MM.1S (cell line): Measurements from ENCODE around the gene PLEKHM3.

Experiments used
- DNase-seq: peaks from one replicate; pipeline ENCODE4 v3.0.0-alpha.2; 2015
- H2AFZ ChIP-seq: fragments of 300-600 bp; sonication (generic); 2 replicates; pipeline ENCODE4 v1.6.0; 2016; ENCODE audit warnings: antibody characterized with exemption, low read length
- H3F3A ChIP-seq: fragments of 300-600 bp; sonication (generic); 2 replicates; pipeline ENCODE4 v1.6.1; 2016; ENCODE audit warnings: mild to moderate bottlenecking, antibody characterized with exemption, low read length, moderate library complexity, mixed read lengths; ENCODE audit not compliant: insufficient read depth
- H3K27ac ChIP-seq: fragments of 300-600 bp; sonication (generic); 2 replicates; pipeline ENCODE4 v1.5.1; 2016; ENCODE audit warnings: mild to moderate bottlenecking, low read length
- H3K27me3 ChIP-seq: fragments of 300-600 bp; sonication (generic); replicated peaks from 2 replicates; pipeline ENCODE4 v1.6.0; 2016; ENCODE audit warnings: low read length; ENCODE audit not compliant: insufficient read depth
- H3K36me3 ChIP-seq: fragments of 300-600 bp; sonication (generic); replicated peaks from 2 replicates; pipeline ENCODE4 v1.6.1; 2016; ENCODE audit warnings: mild to moderate bottlenecking, low read length, mixed read lengths; ENCODE audit not compliant: insufficient read depth
- H3K4me1 ChIP-seq: fragments of 300-600 bp; sonication (generic); 2 replicates; pipeline ENCODE4 v1.6.1; 2016; ENCODE audit warnings: low read length, mixed read lengths
- H3K4me2 ChIP-seq: fragments of 300-600 bp; sonication (generic); 2 replicates; pipeline ENCODE4 v1.6.0; 2016; ENCODE audit warnings: low read depth, low read length
- H3K4me3 ChIP-seq: fragments of 300-600 bp; sonication (generic); 2 replicates; pipeline ENCODE4 v1.5.1; 2016; ENCODE audit warnings: low read length, mixed read lengths
- H3K79me2 ChIP-seq: fragments of 300-600 bp; sonication (generic); 2 replicates; pipeline ENCODE4 v1.6.1; 2016; ENCODE audit warnings: mixed run types, low read length, mixed read lengths
- H3K9ac ChIP-seq: fragments of 300-600 bp; sonication (generic); 2 replicates; pipeline ENCODE4 v1.6.1; 2016; ENCODE audit warnings: low read length, mixed read lengths
- H3K9me2 ChIP-seq: fragments of 300-600 bp; sonication (generic); replicated peaks from 2 replicates; pipeline ENCODE4 v1.6.1; 2016; ENCODE audit warnings: mild to moderate bottlenecking, low read length, mixed read lengths; ENCODE audit not compliant: insufficient read depth
- H3K9me3 ChIP-seq: fragments of 300-600 bp; sonication (generic); replicated peaks from 2 replicates; pipeline ENCODE4 v1.6.1; 2016; ENCODE audit warnings: mild to moderate bottlenecking, low read length, mixed read lengths; ENCODE audit not compliant: insufficient read depth
- H4K20me1 ChIP-seq: fragments of 300-600 bp; sonication (generic); 2 replicates; pipeline ENCODE4 v1.6.1; 2016; ENCODE audit warnings: mild to moderate bottlenecking, low read length, moderate library complexity, mixed read lengths; ENCODE audit not compliant: insufficient read depth
- EZH2 ChIP-seq: fragments of 300-600 bp; sonication (generic); optimal IDR thresholded peaks from 2 replicates; pipeline ENCODE3; 2017; ENCODE audit warnings: low read depth, mild to moderate bottlenecking, antibody characterized with exemption, low read length, mixed read lengths
- EZH2phosphoT487 ChIP-seq: fragments of 300-600 bp; sonication (generic); IDR thresholded peaks from 2 replicates; pipeline ENCODE4 v1.6.1; 2018; ENCODE audit warnings: antibody characterized with exemption, low read length
- TF ChIP-seq, protein P1 (sequence below): fragments of 300-600 bp; sonication (generic); IDR thresholded peaks from 2 replicates; pipeline ENCODE4 v1.5.1; 2016; ENCODE audit warnings: antibody characterized with exemption, low read length, mixed read lengths

PLEKHM3 gene

DNA sequence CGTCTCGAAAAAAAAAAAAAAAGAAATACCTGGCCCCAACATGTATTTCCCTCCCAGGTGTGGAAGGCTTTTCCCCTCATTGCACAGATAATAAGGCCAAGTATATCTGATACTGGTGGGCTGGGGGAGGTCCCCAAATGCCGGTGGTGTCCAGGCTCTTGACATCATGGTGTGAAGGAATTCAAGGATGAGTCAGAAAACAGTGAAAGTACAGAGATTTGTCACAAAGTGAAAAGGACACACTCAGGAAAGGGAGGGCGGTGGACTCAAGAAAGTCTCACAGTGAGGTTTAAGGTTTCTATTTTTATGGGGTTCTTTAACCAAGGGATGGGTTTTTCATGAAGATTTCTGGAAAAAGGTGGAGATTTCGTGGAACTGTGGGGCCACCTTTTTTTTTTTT, 217.8 kb downstream of the PLEKHM3 start:
- Histone ChIP-seq H3K9me2 (no peaks in the 10 kb centered on the region), H2AFZ (no peak overlapping the region), H3K9ac (no peak overlapping the region), H3K9me3 (no peaks in the 10 kb centered on the region), H3F3A (no peaks in the 10 kb centered on the region), H3K79me2 (no peaks in the 10 kb centered on the region), H3K36me3 (no peaks in the 10 kb centered on the region), H3K4me2 (no peak overlapping the region), H3K4me1 (no peaks in the 10 kb centered on the region), H4K20me1 (no peaks in the 10 kb centered on the region), H3K27me3 (no peaks in the 10 kb centered on the region), H3K27ac (no peak overlapping the region), H3K4me3 (no peak overlapping the region)
- DNase-seq: no peak
- TF ChIP-seq, protein P1, sequence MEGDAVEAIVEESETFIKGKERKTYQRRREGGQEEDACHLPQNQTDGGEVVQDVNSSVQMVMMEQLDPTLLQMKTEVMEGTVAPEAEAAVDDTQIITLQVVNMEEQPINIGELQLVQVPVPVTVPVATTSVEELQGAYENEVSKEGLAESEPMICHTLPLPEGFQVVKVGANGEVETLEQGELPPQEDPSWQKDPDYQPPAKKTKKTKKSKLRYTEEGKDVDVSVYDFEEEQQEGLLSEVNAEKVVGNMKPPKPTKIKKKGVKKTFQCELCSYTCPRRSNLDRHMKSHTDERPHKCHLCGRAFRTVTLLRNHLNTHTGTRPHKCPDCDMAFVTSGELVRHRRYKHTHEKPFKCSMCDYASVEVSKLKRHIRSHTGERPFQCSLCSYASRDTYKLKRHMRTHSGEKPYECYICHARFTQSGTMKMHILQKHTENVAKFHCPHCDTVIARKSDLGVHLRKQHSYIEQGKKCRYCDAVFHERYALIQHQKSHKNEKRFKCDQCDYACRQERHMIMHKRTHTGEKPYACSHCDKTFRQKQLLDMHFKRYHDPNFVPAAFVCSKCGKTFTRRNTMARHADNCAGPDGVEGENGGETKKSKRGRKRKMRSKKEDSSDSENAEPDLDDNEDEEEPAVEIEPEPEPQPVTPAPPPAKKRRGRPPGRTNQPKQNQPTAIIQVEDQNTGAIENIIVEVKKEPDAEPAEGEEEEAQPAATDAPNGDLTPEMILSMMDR: no peak
- no peak for TF ChIP-seq EZH2
- TF ChIP-seq EZH2phosphoT487: no peak

DNA sequence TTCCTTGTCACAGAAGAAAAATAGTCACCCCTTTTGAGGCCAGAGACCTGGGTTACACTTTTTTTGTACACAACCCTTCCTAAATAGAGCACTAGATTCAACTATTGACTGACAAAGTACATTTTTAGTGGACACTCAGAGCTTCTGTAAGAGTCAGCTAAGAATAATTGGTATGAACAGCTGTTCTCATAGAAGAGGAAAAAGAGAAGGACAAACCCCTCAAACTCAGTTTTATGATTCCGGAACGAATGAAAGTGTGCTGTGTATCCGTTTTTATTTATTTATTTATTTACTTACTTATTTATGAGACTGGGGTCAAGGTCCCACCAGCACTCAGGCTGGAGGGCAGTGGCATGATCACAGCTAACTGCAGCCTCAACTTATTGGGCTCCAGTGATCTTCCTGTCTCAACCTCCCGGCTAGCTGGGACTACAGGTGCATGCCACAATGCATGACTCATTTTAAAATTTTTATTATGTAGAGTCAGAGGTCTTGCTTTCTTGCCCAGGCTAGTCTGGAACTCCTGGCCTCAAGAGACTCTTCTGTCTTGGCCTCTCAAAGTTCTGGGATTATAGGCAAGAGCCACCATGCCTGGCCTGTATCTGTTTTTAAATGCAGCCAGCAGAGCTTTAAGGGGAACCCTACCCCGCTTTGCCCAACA, 219.6 kb downstream of the PLEKHM3 start:
- H3K4me3 ChIP-seq: no peak overlapping the region
- no peaks in the 10 kb centered on the region for H4K20me1 ChIP-seq
- no peak overlapping the region for H3K9ac ChIP-seq
- no peaks in the 10 kb centered on the region for H3K36me3 ChIP-seq
- no peak overlapping the region for H3K4me2 ChIP-seq
- DNase-seq: no peak
- H3K9me3 ChIP-seq: no peaks in the 10 kb centered on the region
- H3K27ac ChIP-seq: no peak overlapping the region
- H2AFZ ChIP-seq: no peak overlapping the region
- H3K79me2 ChIP-seq: no peaks in the 10 kb centered on the region
- H3K27me3 ChIP-seq: no peaks in the 10 kb centered on the region
- H3K9me2 ChIP-seq: no peaks in the 10 kb centered on the region
- H3K4me1 ChIP-seq: no peaks in the 10 kb centered on the region
- TF ChIP-seq, protein P1: no peak
- TF ChIP-seq EZH2: no peak
- TF ChIP-seq EZH2phosphoT487: no peak
- H3F3A ChIP-seq: no peaks in the 10 kb centered on the region

DNA sequence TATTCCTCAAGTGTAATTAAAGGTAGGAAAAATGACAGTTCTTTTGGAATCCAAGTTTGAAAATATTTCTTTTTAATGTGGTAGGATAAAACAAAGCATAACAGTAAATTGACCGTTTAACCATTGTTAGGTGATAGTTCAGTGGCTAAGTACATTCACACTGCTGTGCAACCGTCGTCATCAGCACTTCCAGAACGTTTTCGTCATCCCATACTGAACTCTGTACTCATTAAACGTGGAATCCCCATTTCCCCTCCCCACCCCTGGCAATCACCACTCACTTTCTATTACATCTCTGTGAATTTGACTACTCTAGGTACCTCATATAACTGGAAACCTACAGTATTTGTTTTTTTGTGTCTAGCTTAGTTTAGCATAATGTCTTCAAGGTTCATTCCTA, 222.7 kb downstream of the PLEKHM3 start:
- no peaks in the 10 kb centered on the region for H3K36me3 ChIP-seq
- no peaks in the 10 kb centered on the region for H3K27me3 ChIP-seq
- TF ChIP-seq, protein P1: no peak
- TF ChIP-seq EZH2 (no peak), EZH2phosphoT487 (no peak)
- no peak overlapping the region for H3K9ac ChIP-seq
- H3F3A ChIP-seq: no peaks in the 10 kb centered on the region
- H3K9me3 ChIP-seq: no peaks in the 10 kb centered on the region
- H3K4me1 ChIP-seq: no peaks in the 10 kb centered on the region
- H3K79me2 ChIP-seq: no peaks in the 10 kb centered on the region
- H3K27ac ChIP-seq: no peak overlapping the region
- H3K4me3 ChIP-seq: no peak overlapping the region
- no peaks in the 10 kb centered on the region for H3K9me2 ChIP-seq
- no peak overlapping the region for H2AFZ ChIP-seq
- no peak for DNase-seq
- no peaks in the 10 kb centered on the region for H4K20me1 ChIP-seq
- H3K4me2 ChIP-seq: no peak overlapping the region
